ENCODE measurements around the gene SHROOM3.

- TF ChIP-seq CTCF (IDR thresholded peaks at IDR 0.05; ENCODE audit: low read depth, low read length): no peak
- TF ChIP-seq MAX (IDR thresholded peaks at IDR 0.05; ENCODE audit: low read depth, low read length): no peak
- TF ChIP-seq POLR2A (IDR thresholded peaks at IDR 0.05; ENCODE audit: extremely low read depth, insufficient read length): no peak
- no peak for TF ChIP-seq MYC (IDR thresholded peaks at IDR 0.05; ENCODE audit: low read depth, low read length)
Measured at GRCh38 chr4:76499461-76499860, 64.4 kb downstream of the SHROOM3 start.

Measured in NB4 (cell line).